ENCODE results near the gene ITPR2. TPM values are rescaled to one million over a fixed set of nuclear protein-coding genes. Genes with fewer than 3 reads are reported as not detected.

The ITPR2 gene
- total RNA-seq, 1 donor: 19.2 TPM

DNA sequence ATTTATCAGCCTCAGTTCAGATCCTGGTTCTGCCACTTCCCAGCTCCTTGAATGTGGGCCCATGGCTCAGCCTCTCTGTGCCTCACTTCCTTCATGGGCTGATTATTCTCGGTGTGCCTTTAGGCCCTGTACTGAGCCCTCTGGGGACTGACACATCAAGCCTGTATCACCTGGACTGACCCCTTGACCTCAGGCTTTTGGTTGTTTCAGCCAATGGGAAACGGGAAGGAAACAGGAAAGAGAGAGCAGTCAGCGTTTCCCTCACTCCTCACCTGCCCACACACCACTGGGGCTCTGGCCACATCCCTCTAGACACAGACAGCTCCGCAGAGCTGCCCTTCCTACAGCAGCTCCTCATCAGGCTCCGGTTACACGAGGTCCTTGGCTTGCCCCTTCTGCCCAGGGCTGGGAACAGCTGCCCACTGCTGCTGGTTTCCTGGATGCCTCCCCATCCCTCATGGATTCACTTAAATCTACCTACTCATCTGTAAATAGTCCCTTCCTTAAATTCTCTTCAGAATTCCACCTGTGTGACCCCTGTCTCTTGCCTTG is 37.0 kb upstream of the ITPR2 start:
- H3K4me1 ChIP-seq (ENCODE audit: insufficient read depth, low read length): no peaks in the 10 kb centered on the region
- no peak overlapping the region for H3K27ac ChIP-seq (ENCODE audit: low read depth, low read length)
- peaks cover 6% of the 10 kb centered on the region for H3K27me3 ChIP-seq (ENCODE audit: insufficient read depth, low read length)
- H3K4me3 ChIP-seq (ENCODE audit: insufficient read depth, low read length): no peak overlapping the region
- H3K9me3 ChIP-seq (ENCODE audit: low read depth, low read length): no peaks in the 10 kb centered on the region
- H4K20me1 ChIP-seq (ENCODE audit: insufficient read depth, low read length): no peaks in the 10 kb centered on the region
- no peak overlapping the region for H2AFZ ChIP-seq (ENCODE audit: low read length)
- H3K36me3 ChIP-seq (ENCODE audit: insufficient read depth, low read length): no peaks in the 10 kb centered on the region
- no peaks in the 10 kb centered on the region for H3K79me2 ChIP-seq (ENCODE audit: insufficient read depth, low read length)
- TF ChIP-seq, protein P1, sequence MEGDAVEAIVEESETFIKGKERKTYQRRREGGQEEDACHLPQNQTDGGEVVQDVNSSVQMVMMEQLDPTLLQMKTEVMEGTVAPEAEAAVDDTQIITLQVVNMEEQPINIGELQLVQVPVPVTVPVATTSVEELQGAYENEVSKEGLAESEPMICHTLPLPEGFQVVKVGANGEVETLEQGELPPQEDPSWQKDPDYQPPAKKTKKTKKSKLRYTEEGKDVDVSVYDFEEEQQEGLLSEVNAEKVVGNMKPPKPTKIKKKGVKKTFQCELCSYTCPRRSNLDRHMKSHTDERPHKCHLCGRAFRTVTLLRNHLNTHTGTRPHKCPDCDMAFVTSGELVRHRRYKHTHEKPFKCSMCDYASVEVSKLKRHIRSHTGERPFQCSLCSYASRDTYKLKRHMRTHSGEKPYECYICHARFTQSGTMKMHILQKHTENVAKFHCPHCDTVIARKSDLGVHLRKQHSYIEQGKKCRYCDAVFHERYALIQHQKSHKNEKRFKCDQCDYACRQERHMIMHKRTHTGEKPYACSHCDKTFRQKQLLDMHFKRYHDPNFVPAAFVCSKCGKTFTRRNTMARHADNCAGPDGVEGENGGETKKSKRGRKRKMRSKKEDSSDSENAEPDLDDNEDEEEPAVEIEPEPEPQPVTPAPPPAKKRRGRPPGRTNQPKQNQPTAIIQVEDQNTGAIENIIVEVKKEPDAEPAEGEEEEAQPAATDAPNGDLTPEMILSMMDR (IDR thresholded peaks at IDR 0.05; ENCODE audit: extremely low read depth, low read depth, low read length): no peak
- DNase-seq (ENCODE audit: insufficient read length, low spot score, missing footprints): no peak
- no peak overlapping the region for H3K4me2 ChIP-seq (ENCODE audit: insufficient read depth, low read length)

DNA sequence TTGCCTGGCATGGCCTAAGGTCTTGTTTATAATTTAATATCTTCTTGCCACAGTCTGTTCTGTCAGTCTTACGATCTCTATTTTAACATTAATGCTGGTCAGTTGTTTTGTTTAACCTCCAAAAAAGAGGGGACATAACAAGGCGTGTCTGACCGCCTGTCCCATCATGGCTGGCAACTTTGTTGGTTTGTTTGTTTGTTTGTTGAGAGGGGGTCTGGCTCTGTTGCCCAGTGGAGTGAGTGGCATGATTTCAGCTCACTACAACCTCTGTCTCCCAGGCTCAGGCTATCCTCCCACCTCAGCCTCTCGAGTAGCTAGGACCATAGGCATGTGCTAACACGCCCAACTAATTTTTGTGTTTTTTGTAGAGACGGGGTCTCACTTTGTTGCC is 36.1 kb upstream of the ITPR2 start:
- no peaks in the 10 kb centered on the region for H4K20me1 ChIP-seq (ENCODE audit: insufficient read depth, low read length)

DNA sequence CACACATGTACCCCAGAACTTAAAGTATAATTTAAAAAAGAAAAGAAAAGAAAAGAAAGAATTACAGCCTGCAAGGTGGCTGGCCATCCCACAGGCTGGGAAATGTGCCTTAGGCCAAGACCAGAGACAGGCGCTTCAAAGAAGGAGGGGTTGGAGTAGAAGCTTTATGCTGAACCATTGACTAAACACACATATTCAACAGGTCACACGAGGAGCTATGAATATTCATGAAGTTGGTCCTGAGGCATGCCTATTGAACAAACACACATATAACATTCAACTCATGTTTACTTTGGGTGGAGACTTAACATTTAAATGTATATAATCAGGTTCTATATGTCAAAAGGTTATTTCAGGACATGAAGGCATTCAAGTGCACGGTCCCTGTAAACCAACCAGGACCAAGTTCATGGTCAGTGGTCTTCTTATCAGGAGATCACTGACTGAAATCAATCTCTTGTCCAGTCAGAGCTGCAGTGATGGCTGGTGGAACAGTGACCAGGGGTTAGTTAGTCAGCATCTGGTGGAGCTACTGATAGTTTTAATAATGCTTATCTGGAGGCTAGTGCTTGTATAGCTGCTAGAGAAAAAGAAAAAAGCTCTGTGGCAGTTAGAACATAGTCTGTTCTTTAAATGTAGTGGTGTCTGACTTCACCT is 35.6 kb upstream of the ITPR2 start:
- H3K4me3 ChIP-seq (ENCODE audit: insufficient read depth, low read length): no peak overlapping the region
- H2AFZ ChIP-seq (ENCODE audit: low read length): no peak overlapping the region
- no peaks in the 10 kb centered on the region for H3K36me3 ChIP-seq (ENCODE audit: insufficient read depth, low read length)
- H3K27ac ChIP-seq (ENCODE audit: low read depth, low read length): no peak overlapping the region
- no peak overlapping the region for H3K4me2 ChIP-seq (ENCODE audit: insufficient read depth, low read length)
- H3K4me1 ChIP-seq (ENCODE audit: insufficient read depth, low read length): no peaks in the 10 kb centered on the region
- no peaks in the 10 kb centered on the region for H4K20me1 ChIP-seq (ENCODE audit: insufficient read depth, low read length)
- H3K9me3 ChIP-seq (ENCODE audit: low read depth, low read length): no peaks in the 10 kb centered on the region
- H3K79me2 ChIP-seq (ENCODE audit: insufficient read depth, low read length): no peaks in the 10 kb centered on the region
- no peak for DNase-seq (ENCODE audit: insufficient read length, low spot score, missing footprints)
- TF ChIP-seq, protein P1 (IDR thresholded peaks at IDR 0.05; ENCODE audit: extremely low read depth, low read depth, low read length): no peak
- peaks cover 6% of the 10 kb centered on the region for H3K27me3 ChIP-seq (ENCODE audit: insufficient read depth, low read length)

More for the DNA sequence above, 36.1 kb upstream of the ITPR2 start:
- Histone ChIP-seq H3K4me1 (ENCODE audit: insufficient read depth, low read length) (no peaks in the 10 kb centered on the region), H3K27me3 (ENCODE audit: insufficient read depth, low read length) (peaks cover 6% of the 10 kb centered on the region), H3K4me3 (ENCODE audit: insufficient read depth, low read length) (no peak overlapping the region), H3K9me3 (ENCODE audit: low read depth, low read length) (no peaks in the 10 kb centered on the region), H3K36me3 (ENCODE audit: insufficient read depth, low read length) (no peaks in the 10 kb centered on the region), H3K4me2 (ENCODE audit: insufficient read depth, low read length) (no peak overlapping the region), H3K27ac (ENCODE audit: low read depth, low read length) (no peak overlapping the region), H2AFZ (ENCODE audit: low read length) (no peak overlapping the region), H3K79me2 (ENCODE audit: insufficient read depth, low read length) (no peaks in the 10 kb centered on the region)
- TF ChIP-seq, protein P1 (IDR thresholded peaks at IDR 0.05; ENCODE audit: extremely low read depth, low read depth, low read length): no peak
- no peak for DNase-seq (ENCODE audit: insufficient read length, low spot score, missing footprints)

DNA sequence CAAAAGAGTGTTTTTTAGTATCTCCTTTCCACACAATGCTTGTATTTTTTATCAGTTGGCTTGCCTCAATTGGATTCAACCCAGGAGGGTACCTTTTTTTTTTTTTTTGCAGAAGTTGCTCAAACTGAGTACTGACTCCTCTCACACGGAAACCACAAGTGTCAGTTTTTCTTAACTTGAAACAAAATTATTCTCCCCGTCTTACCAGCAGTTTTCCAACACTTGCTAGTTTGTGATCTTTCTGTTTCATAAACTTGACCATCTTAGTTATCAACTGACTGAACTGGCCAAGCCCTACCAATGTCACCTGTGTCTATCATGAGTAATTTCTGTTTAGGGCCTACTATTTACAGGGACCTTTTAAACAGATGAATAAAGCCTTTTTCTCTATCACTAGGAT is 34.1 kb upstream of the ITPR2 start:
- peaks cover 6% of the 10 kb centered on the region for H3K27me3 ChIP-seq (ENCODE audit: insufficient read depth, low read length)
- no peaks in the 10 kb centered on the region for H3K4me1 ChIP-seq (ENCODE audit: insufficient read depth, low read length)
- TF ChIP-seq, protein P1 (IDR thresholded peaks at IDR 0.05; ENCODE audit: extremely low read depth, low read depth, low read length): no peak
- H4K20me1 ChIP-seq (ENCODE audit: insufficient read depth, low read length): no peaks in the 10 kb centered on the region
- no peak overlapping the region for H2AFZ ChIP-seq (ENCODE audit: low read length)
- H3K27ac ChIP-seq (ENCODE audit: low read depth, low read length): no peak overlapping the region
- H3K4me3 ChIP-seq (ENCODE audit: insufficient read depth, low read length): no peak overlapping the region
- no peak overlapping the region for H3K4me2 ChIP-seq (ENCODE audit: insufficient read depth, low read length)
- H3K79me2 ChIP-seq (ENCODE audit: insufficient read depth, low read length): no peaks in the 10 kb centered on the region
- H3K9me3 ChIP-seq (ENCODE audit: low read depth, low read length): no peaks in the 10 kb centered on the region
- H3K36me3 ChIP-seq (ENCODE audit: insufficient read depth, low read length): no peaks in the 10 kb centered on the region
- DNase-seq (ENCODE audit: insufficient read length, low spot score, missing footprints): no peak
